ENCODE data around the gene DMRTB1.

GRCh38 chr1:53512807-53513755 is 53.9 kb downstream of the DMRTB1 start:
- no peak for TF ChIP-seq GATA2 (IDR thresholded peaks at IDR 0.05; ENCODE audit: low read depth, low read length)
- TF ChIP-seq GATA3 (IDR thresholded peaks at IDR 0.05; ENCODE audit: low read depth, low read length), result no peak
